ENCODE data around the gene RTKN.
"Not testable (repeated sequence)": the region's sequence is repeated elsewhere in the genome, so short reads cannot be mapped to it uniquely, and the experiment has no call there.

RTKN gene

GRCh38 chr2:74454654-74455511, 13.1 kb upstream of the RTKN start, which contains the start of gene INO80B:
Gene INO80B, plus strand, starts transcription at chr2:74455087. Its CDS starts 30 bp downstream, at chr2:74455117.
- DNase-seq (peak; percentile 96), ATAC-seq (peak; percentile 55)
- Mint-ChIP-seq H3K4me1 (peaks cover 58% of the 10 kb centered on the region), H3K36me3 (ENCODE audit: low read depth) (peaks cover 17% of the 10 kb centered on the region), H3K27ac (peak within 1 kb of the TSS; percentile 97), H3K27me3 (peaks cover 2% of the 10 kb centered on the region), H3K4me3 (peak within 1 kb of the TSS; percentile 98), H3K9me3 (no peaks in the 10 kb centered on the region)

- no peak for DNase-seq
- peaks cover 2% of the 10 kb centered on the region for H3K36me3 Mint-ChIP-seq (ENCODE audit: low read depth)
- H3K4me3 Mint-ChIP-seq: no peak overlapping the region
- peaks cover under 1% of the 10 kb centered on the region for H3K27me3 Mint-ChIP-seq
- H3K9me3 Mint-ChIP-seq: no peaks in the 10 kb centered on the region
- ATAC-seq: no peak
- H3K27ac Mint-ChIP-seq: no peak overlapping the region
- peaks cover 22% of the 10 kb centered on the region for H3K4me1 Mint-ChIP-seq
Measured at GRCh38 chr2:74450570-74451190, 8.9 kb upstream of the RTKN start.

- Mint-ChIP-seq H3K4me1 (peaks cover 16% of the 10 kb centered on the region), H3K27me3 (peaks cover 13% of the 10 kb centered on the region), H3K9me3 (no peaks in the 10 kb centered on the region), H3K4me3 (no peak overlapping the region), H3K36me3 (ENCODE audit: low read depth) (no peaks in the 10 kb centered on the region), H3K27ac (no peak overlapping the region)
- DNase-seq: no peak
- no peak for ATAC-seq
Measured at GRCh38 chr2:74448771-74449170, 7.0 kb upstream of the RTKN start.

GRCh38 chr2:74447230-74447999, 5.7 kb upstream of the RTKN start:
- Mint-ChIP-seq H3K36me3 (ENCODE audit: low read depth) (no peaks in the 10 kb centered on the region), H3K4me1 (peaks cover 11% of the 10 kb centered on the region), H3K4me3 (no peak overlapping the region), H3K27ac (no peak overlapping the region), H3K27me3 (peaks cover 18% of the 10 kb centered on the region), H3K9me3 (no peaks in the 10 kb centered on the region)
- ATAC-seq: no peak
- no peak for DNase-seq

GRCh38 chr2:74444498-74445318, 3.0 kb upstream of the RTKN start:
- peaks cover 35% of the 10 kb centered on the region for H3K27me3 Mint-ChIP-seq
- no peak overlapping the region for H3K4me3 Mint-ChIP-seq
- H3K9me3 Mint-ChIP-seq: no peaks in the 10 kb centered on the region
- peaks cover 19% of the 10 kb centered on the region for H3K4me1 Mint-ChIP-seq
- no peak overlapping the region for H3K27ac Mint-ChIP-seq
- ATAC-seq (no peak), DNase-seq (no peak)
- H3K36me3 Mint-ChIP-seq (ENCODE audit: low read depth): no peaks in the 10 kb centered on the region

GRCh38 chr2:74442483-74443297, 953 bp upstream of the RTKN start:
- not testable (repeated sequence) for H3K36me3 Mint-ChIP-seq (ENCODE audit: low read depth); ATAC-seq; DNase-seq; H3K9me3 Mint-ChIP-seq; H3K27ac Mint-ChIP-seq
- Mint-ChIP-seq H3K27me3 (peaks cover 43% of the 10 kb centered on the region), H3K4me3 (peak overlapping the region; percentile 56), H3K4me1 (peaks cover 19% of the 10 kb centered on the region)

GRCh38 chr2:74441170-74441689, 507 bp downstream of the RTKN start:
- H3K4me1 Mint-ChIP-seq: peaks cover 22% of the 10 kb centered on the region
- H3K36me3 Mint-ChIP-seq (ENCODE audit: low read depth): no peaks in the 10 kb centered on the region
- peak overlapping the region; percentile 67 for H3K4me3 Mint-ChIP-seq
- DNase-seq (peak; percentile 42), ATAC-seq (no peak)
- H3K27me3 Mint-ChIP-seq: peaks cover 43% of the 10 kb centered on the region
- no peaks in the 10 kb centered on the region for H3K9me3 Mint-ChIP-seq
- H3K27ac Mint-ChIP-seq: no peak overlapping the region

- Mint-ChIP-seq H3K27me3 (peaks cover 42% of the 10 kb centered on the region), H3K36me3 (ENCODE audit: low read depth) (no peaks in the 10 kb centered on the region)
- peak; percentile 87 for ATAC-seq
Measured at GRCh38 chr2:74440378-74441169, 1.2 kb downstream of the RTKN start.

GRCh38 chr2:74439803-74440377, 1.8 kb downstream of the RTKN start:
- peaks cover 40% of the 10 kb centered on the region for H3K27me3 Mint-ChIP-seq
- no peak for DNase-seq
- no peaks in the 10 kb centered on the region for H3K36me3 Mint-ChIP-seq (ENCODE audit: low read depth)

More at GRCh38 chr2:74440378-74441169, 1.2 kb downstream of the RTKN start:
- DNase-seq: peak; percentile 70
- H3K4me3 Mint-ChIP-seq: peak overlapping the region; percentile 67
- no peak overlapping the region for H3K27ac Mint-ChIP-seq
- H3K9me3 Mint-ChIP-seq: no peaks in the 10 kb centered on the region
- peaks cover 22% of the 10 kb centered on the region for H3K4me1 Mint-ChIP-seq

GRCh38 chr2:74439373-74439772, 2.4 kb downstream of the RTKN start:
- no peak overlapping the region for H3K27ac Mint-ChIP-seq
- ATAC-seq: no peak
- H3K27me3 Mint-ChIP-seq: peaks cover 35% of the 10 kb centered on the region
- no peak overlapping the region for H3K4me3 Mint-ChIP-seq
- peaks cover 16% of the 10 kb centered on the region for H3K4me1 Mint-ChIP-seq
- H3K9me3 Mint-ChIP-seq: no peaks in the 10 kb centered on the region
- H3K36me3 Mint-ChIP-seq (ENCODE audit: low read depth): no peaks in the 10 kb centered on the region
- no peak for DNase-seq

More at GRCh38 chr2:74439803-74440377, 1.8 kb downstream of the RTKN start:
- no peaks in the 10 kb centered on the region for H3K9me3 Mint-ChIP-seq
- H3K4me1 Mint-ChIP-seq: peaks cover 21% of the 10 kb centered on the region
- no peak overlapping the region for H3K27ac Mint-ChIP-seq
- H3K4me3 Mint-ChIP-seq: peak overlapping the region; percentile 41
- ATAC-seq: no peak

GRCh38 chr2:74438248-74438647, 3.5 kb downstream of the RTKN start:
- no peak for DNase-seq
- Mint-ChIP-seq H3K4me1 (peaks cover 13% of the 10 kb centered on the region), H3K4me3 (no peak overlapping the region), H3K9me3 (no peaks in the 10 kb centered on the region), H3K27ac (no peak overlapping the region), H3K36me3 (ENCODE audit: low read depth) (no peaks in the 10 kb centered on the region), H3K27me3 (peaks cover 30% of the 10 kb centered on the region)
- ATAC-seq: no peak

All from activated naive CD8-positive, alpha-beta T cell treated with anti-CD3 and anti-CD28 coated beads, Interleukin-2, amount 50 U/mL, for 24 hours (primary cell).